ENCODE results near the gene ST3GAL3.

GRCh38 chr1:43885279-43885801 lies 178.0 kb downstream of the ST3GAL3 start:
- no peak for TF ChIP-seq CTCF (IDR thresholded peaks at IDR 0.05)
- TF ChIP-seq POLR2A (IDR thresholded peaks at IDR 0.05) = no peak

All from Peyer's patch (tissue), 4 donors.